HCT116 (cell line): Measurements from ENCODE around the gene NSMF. TPM values are rescaled to one million over a fixed set of nuclear protein-coding genes. Genes with fewer than 3 reads are reported as not detected.

Source experiments
- ATAC-seq: fragments of 200-7000 bp; cut with Tn5 transposase; 2 replicates; pipeline ENCODE4 v1.9.1; 2020; ENCODE audit warnings: mild to moderate bottlenecking, moderate library complexity
- BruUV-seq: library from RNA; stranded (reverse); fragments of 400-500 nt; replicated peaks from 2 replicates; lab custom pipeline; 2021; lab: Mats Ljungman, UMichigan
- CTCF ChIA-PET: fragments of 300-600 bp; sonication (Branson Sonifier 250); formaldehyde crosslinking; loops from one replicate; lab custom pipeline; 2021; ENCODE audit warnings: antibody characterized with exemption; lab: Charles Lee
- POLR2A ChIA-PET: fragments of 300-600, 350-600 bp; sonication (Branson Sonifier 250); formaldehyde crosslinking; loops from one replicate; lab custom pipeline; 2021; ENCODE audit warnings: antibody characterized with exemption; lab: Charles Lee
- RAD21 ChIA-PET, 2 experiments: fragments of 300-600 bp; sonication (Branson Sonifier 250); formaldehyde crosslinking; loops; one replicate each; lab custom pipeline; 2023; ENCODE audit warnings: low total read pairs in 2 of 2; ENCODE audit not compliant: uncharacterized antibody in 2 of 2, unreplicated experiment in 2 of 2, low non-redundant PET in 1 of 2; lab: Charles Lee
- DNase-seq: peaks from one replicate; pipeline ENCODE4 v3.0.0-alpha.2; 2010; ENCODE audit warnings: low read depth, low spot score
- H2AFZ ChIP-seq: fragments of 200-600 bp; shearing (Covaris generic), sonication (generic); 2 replicates; pipeline ENCODE4 v1.6.1; 2017; ENCODE audit warnings: low read depth, mixed run types, mixed read lengths, antibody characterized with exemption, low read length; ENCODE audit not compliant: poor library complexity, severe bottlenecking
- H3K27ac ChIP-seq: 2 replicates; pipeline ENCODE4 v1.5.1; 2012; ENCODE audit warnings: low read depth, low read length
- H3K27me3 ChIP-seq: fragments of 200-600 bp; sonication (generic); 2 replicates; pipeline ENCODE4 v1.6.1; 2016; ENCODE audit warnings: mixed run types, low read length, mixed read lengths; ENCODE audit not compliant: insufficient read depth
- H3K36me3 ChIP-seq, 2 experiments: fragments of 200-500 bp in 1 of 2; fragments of 200-600 bp in 1 of 2; sonication (Bioruptor generic) in 1 of 2; sonication (generic) in 1 of 2; 2 replicates each; pipeline versions ENCODE4 v1.5.1 to v1.6.1; 2014 to 2016; ENCODE audit warnings: low read length in 2 of 2, inconsistent platforms in 1 of 2, mixed read lengths in 1 of 2, mixed run types in 1 of 2; ENCODE audit not compliant: insufficient read depth in 2 of 2, control insufficient read depth in 1 of 2
- H3K4me1 ChIP-seq, 2 experiments: fragments of 200-600 bp in 1 of 2; sonication (generic) in 1 of 2; 2 replicates each; pipeline versions ENCODE4 v1.5.1 to v1.6.1; 2012 to 2017; ENCODE audit warnings: low read length in 2 of 2, inconsistent platforms in 1 of 2, mild to moderate bottlenecking in 1 of 2, mixed read lengths in 1 of 2, mixed run types in 1 of 2, moderate library complexity in 1 of 2; ENCODE audit not compliant: insufficient read depth in 2 of 2, control insufficient read depth in 1 of 2
- H3K4me2 ChIP-seq: fragments of 200-600 bp; sonication (generic); 2 replicates; pipeline ENCODE4 v1.6.1; 2017; ENCODE audit warnings: mixed run types, low read length, mixed read lengths
- H3K4me3 ChIP-seq, 2 experiments: fragments of 200-600 bp in 1 of 2; sonication (generic) in 1 of 2; replicated peaks in 1 of 2; 2 replicates each; pipeline ENCODE4 v1.5.1; 2011 to 2016; ENCODE audit warnings: low read length in 2 of 2, control low read depth in 1 of 2, low read depth in 1 of 2, mild to moderate bottlenecking in 1 of 2, mixed read lengths in 1 of 2, mixed run types in 1 of 2
- H3K79me2 ChIP-seq: fragments of 200-600 bp; sonication (generic); 2 replicates; pipeline ENCODE4 v1.6.1; 2017; ENCODE audit warnings: mild to moderate bottlenecking, mixed run types, low read length, moderate library complexity, mixed read lengths; ENCODE audit not compliant: insufficient read depth
- H3K9ac ChIP-seq: fragments of 200-600 bp; sonication (generic); 2 replicates; pipeline ENCODE4 v1.6.1; 2016; ENCODE audit warnings: low read length, mixed read lengths
- H3K9me2 ChIP-seq: fragments of 200-600 bp; sonication (generic), shearing (Covaris generic); 2 replicates; pipeline ENCODE4 v1.6.1; 2017; ENCODE audit warnings: mixed run types, mild to moderate bottlenecking, moderate library complexity; ENCODE audit not compliant: insufficient read depth
- H3K9me3 ChIP-seq, 2 experiments: fragments of 200-500 bp in 1 of 2; fragments of 200-600 bp in 1 of 2; sonication (Bioruptor generic) in 1 of 2; sonication (generic) in 1 of 2; 2 replicates each; pipeline ENCODE4 v1.6.1; 2014 to 2017; ENCODE audit warnings: low read length in 2 of 2, mixed read lengths in 2 of 2, inconsistent platforms in 1 of 2, low read depth in 1 of 2, mild to moderate bottlenecking in 1 of 2, mixed run types in 1 of 2, moderate library complexity in 1 of 2; ENCODE audit not compliant: control insufficient read depth in 1 of 2, insufficient read depth in 1 of 2
- H4K20me1 ChIP-seq: fragments of 200-600 bp; sonication (generic), shearing (Covaris generic); 2 replicates; pipeline ENCODE4 v1.6.1; 2017; ENCODE audit warnings: mixed run types, mild to moderate bottlenecking, moderate library complexity; ENCODE audit not compliant: insufficient read depth
- CBX3 ChIP-seq: IDR thresholded peaks from 2 replicates; pipeline ENCODE4 v1.6.1; 2012; ENCODE audit warnings: low read depth
- CEBPB ChIP-seq: IDR thresholded peaks from 2 replicates; pipeline ENCODE4 v1.6.1; 2012; ENCODE audit warnings: low read depth
- CTCF ChIP-seq, 3 experiments: fragments of 200-600 bp in 1 of 3; sonication (generic) in 1 of 3; IDR thresholded peaks in 2 of 3; conservative IDR thresholded peaks in 1 of 3; 2 replicates each; pipeline ENCODE4 v1.5.1; 2012 to 2017; ENCODE audit warnings: low read depth in 2 of 3, low read length in 2 of 3, antibody characterized with exemption in 1 of 3, borderline replicate concordance in 1 of 3, control low read depth in 1 of 3, mild to moderate bottlenecking in 1 of 3, mixed read lengths in 1 of 3, mixed run types in 1 of 3, moderate library complexity in 1 of 3; ENCODE audit not compliant: insufficient read depth in 1 of 3
- RAD21 ChIP-seq: IDR thresholded peaks from 2 replicates; pipeline ENCODE4 v1.6.1; 2012; ENCODE audit warnings: low read depth, mild to moderate bottlenecking
- REST ChIP-seq: IDR thresholded peaks from 2 replicates; pipeline ENCODE4 v1.6.1; 2012; ENCODE audit warnings: low read depth
- SIN3A ChIP-seq: IDR thresholded peaks from 2 replicates; pipeline ENCODE4 v1.6.1; 2012; ENCODE audit warnings: low read depth
- YY1 ChIP-seq: IDR thresholded peaks from 2 replicates; pipeline ENCODE4 v1.6.1; 2011; ENCODE audit warnings: low read length, low read depth, moderate library complexity, mild to moderate bottlenecking; ENCODE audit not compliant: insufficient replicate concordance; ENCODE audit errors: extremely low read depth
- intact Hi-C: fragments of 100-400 bp; cut with micrococcal nuclease; formaldehyde crosslinking; loops from 2 replicates; pipeline ENCODE4 v1.10.0; 2022
- total RNA-seq: library from RNA; stranded (reverse); gene quantifications from one replicate; pipeline ENCODE4 v1.2.1, GENCODE V29; 2021; ENCODE audit not compliant: unreplicated experiment

NSMF gene
- total RNA-seq, 1 experiment from 2014 or later: 81.9 TPM

- Histone ChIP-seq H3K27me3 (no peaks in the 10 kb centered on the region), H3K36me3 (no peaks in the 10 kb centered on the region), H3K4me3 (no peak overlapping the region), H3K79me2 (no peaks in the 10 kb centered on the region), H3K9me2 (no peaks in the 10 kb centered on the region), H3K27ac (no peak overlapping the region), H3K9me3 (no peaks in the 10 kb centered on the region), H3K4me2 (no peak overlapping the region), H3K4me1 (peaks cover 0 to 6% of the 10 kb centered on the region in 2 experiments; a peak in 1 of 4 replicates), H2AFZ (no peak overlapping the region), H3K9ac (no peak overlapping the region), H4K20me1 (no peaks in the 10 kb centered on the region)
- DNase-seq (no peak), ATAC-seq (no peak)
- RAD21 ChIA-PET: no interaction called here
- CTCF ChIA-PET: no interaction called here
- intact Hi-C loops: no loop called here
- TF ChIP-seq RAD21 (no peak), REST (no peak), SIN3A (no peak), CEBPB (no peak), CBX3 (no peak), CTCF (IDR thresholded peaks at IDR 0.05 in 2 of 3, conservative IDR thresholded peaks at IDR 0.05 in 1 of 3; ENCODE audit: borderline replicate concordance in 1 of 3, insufficient read depth in 1 of 3, low read depth in 2 of 3, low read length in 2 of 3) (no peak), YY1 (no peak)
- POLR2A ChIA-PET: no interaction called here
- BruUV-seq: no TSS peak
Measured at GRCh38 chr9:137486141-137486490, 27.0 kb upstream of the NSMF start.
